Right ventricle myocardium inferior (tissue), 1 donor: ENCODE measurements around the gene RTN1. TPM values are rescaled to one million over a fixed set of nuclear protein-coding genes. Genes with fewer than 3 reads are reported as not detected.

ENCODE experiments used
- ATAC-seq: fragments of 200-7000 bp; cut with Tn5 transposase; one replicate; pipeline ENCODE4 v1.9.1; 2020; ENCODE audit warnings: mild to moderate bottlenecking, moderate library complexity
- DNase-seq: peaks from one replicate; pipeline ENCODE4 v3.0.0; 2021; ENCODE audit errors: missing footprints
- intact Hi-C: fragments of 100-400 bp; cut with DNase I; formaldehyde crosslinking; loops from one replicate; pipeline ENCODE4 v1.11.0; 2022
- long read RNA-seq: library from polyadenylated mRNA; unstranded; transcript quantifications from one replicate; pipeline ENCODE4 v2.0.0, GENCODE V29; 2021
- total RNA-seq: library from RNA; stranded (reverse); fragmentation: NEBNext Ultra II Directional; extraction: Animal tissue kit (Norgen Biotek cat#: 25700); gene quantifications from one replicate; pipeline ENCODE4 v1.2.1, GENCODE V29; 2021
- donor health status: DM: no; HTN: yes; CAD: no; lungs with severe emphysema.

RTN1 gene
- 1.6 TPM for total RNA-seq
- long read RNA-seq, partial matches to known transcripts, result 0 of 1 reads
- long read RNA-seq, other reads (novel, unspliced or antisense), result 0 of 1 reads

GRCh38 chr14:59870277-59871165 lies at the start of gene RTN1:
Gene RTN1 (minus strand): TSS chr14:59870776. CDS start chr14:59870630, 146 bp downstream.
- ATAC-seq (peak; percentile 80), DNase-seq (peak; percentile 85)
- intact Hi-C loops, result no loop called here

GRCh38 chr14:59920378-59920683 lies 49.8 kb upstream of the RTN1 start:
- ATAC-seq, result no peak

GRCh38 chr14:59919570-59920377 lies 49.2 kb upstream of the RTN1 start, which contains the start of gene LRRC9:
Gene LRRC9 (plus strand): TSS chr14:59920144.
- ATAC-seq (peak; percentile 44), DNase-seq (peak; percentile 65)
- intact Hi-C loops, result no loop called here

More at GRCh38 chr14:59920378-59920683, 49.8 kb upstream of the RTN1 start:
- intact Hi-C loops, result no loop called here
- DNase-seq, result no peak

- ATAC-seq, result peak; percentile 56
- no peak for DNase-seq
- intact Hi-C loops, result no loop called here
Observed at GRCh38 chr14:59918824-59919569, 48.4 kb upstream of the RTN1 start.

- intact Hi-C loops, result no loop called here
- DNase-seq, result no peak
- no peak for ATAC-seq
Observed at GRCh38 chr14:59913187-59913586, 42.6 kb upstream of the RTN1 start.

GRCh38 chr14:59912443-59912842 lies 41.9 kb upstream of the RTN1 start:
- ATAC-seq, result no peak
- intact Hi-C loops, result no loop called here
- no peak for DNase-seq

- DNase-seq (no peak), ATAC-seq (no peak)
- intact Hi-C loops, result no loop called here
Observed at GRCh38 chr14:59905188-59905587, 34.6 kb upstream of the RTN1 start.

- DNase-seq (no peak), ATAC-seq (no peak)
- intact Hi-C loops, result no loop called here
Observed at GRCh38 chr14:59904184-59904583, 33.6 kb upstream of the RTN1 start.

- no peak for DNase-seq
- intact Hi-C loops, result no loop called here
- ATAC-seq, result no peak
Observed at GRCh38 chr14:59900556-59900955, 30.0 kb upstream of the RTN1 start.

GRCh38 chr14:59897757-59898383 lies 27.3 kb upstream of the RTN1 start:
- ATAC-seq (no peak), DNase-seq (no peak)
- intact Hi-C loops, result no loop called here

- intact Hi-C loops, result no loop called here
- ATAC-seq (no peak), DNase-seq (no peak)
Observed at GRCh38 chr14:59895721-59896120, 25.1 kb upstream of the RTN1 start.

- no peak for ATAC-seq
- intact Hi-C loops, result no loop called here
Observed at GRCh38 chr14:59890676-59891075, 20.1 kb upstream of the RTN1 start.

GRCh38 chr14:59882957-59883356 lies 12.4 kb upstream of the RTN1 start:
- DNase-seq, result no peak
- intact Hi-C loops, result no loop called here
- ATAC-seq, result no peak

More at GRCh38 chr14:59890676-59891075, 20.1 kb upstream of the RTN1 start:
- DNase-seq, result no peak

- ATAC-seq (no peak), DNase-seq (no peak)
- intact Hi-C loops, result no loop called here
Observed at GRCh38 chr14:59871166-59871495, 555 bp upstream of the RTN1 start.

- DNase-seq (no peak), ATAC-seq (no peak)
- intact Hi-C loops, result no loop called here
Observed at GRCh38 chr14:59869381-59870255, 958 bp downstream of the RTN1 start.

GRCh38 chr14:59868021-59868420 lies 2.6 kb downstream of the RTN1 start:
- no peak for DNase-seq
- intact Hi-C loops, result no loop called here
- ATAC-seq, result no peak

GRCh38 chr14:59863806-59864525 lies 6.6 kb downstream of the RTN1 start:
- no peak for DNase-seq
- intact Hi-C loops, result no loop called here
- no peak for ATAC-seq
